ENCODE measurements around the gene PCIF1. TPM values are rescaled to one million over a fixed set of nuclear protein-coding genes. Genes with fewer than 3 reads are reported as not detected.

Gene PCIF1
- total and polyA plus RNA-seq, 9 of the 15 experiments (the other 6 are each of a cell fraction or from before 2014, with no cell fraction given), result 5.8 to 29.4 (median 11.3) TPM

GRCh38 chr20:45933266-45934045 lies 1.0 kb upstream of the PCIF1 start:
- WGBS (ENCODE audit: insufficient coverage, low coverage, missing lambda C conversion rate), result 23% methylated on average over 22 of the region's 22 CpGs
- Histone ChIP-seq H3K4me3 (peak overlapping the region; percentile 99), H3K4me1 (replicated peaks in 1 of 2; ENCODE audit: control insufficient read depth in 2 of 2, insufficient read depth in 2 of 2, low read length in 2 of 2) (peaks cover 12 to 20% of the 10 kb centered on the region in 2 experiments; a peak in 4 of 5 replicates), H3K9me3 (replicated peaks; ENCODE audit: control insufficient read depth, insufficient read depth, low read depth, low read length) (no peaks in the 10 kb centered on the region), H3K9me1 (ENCODE audit: control insufficient read depth, insufficient read depth, low read length) (no peaks in the 10 kb centered on the region), H3K9ac (ENCODE audit: insufficient read depth in 1 of 2, low read depth in 2 of 2, low read length in 2 of 2) (peak overlapping the region; percentile 100), H3K4me2 (ENCODE audit: insufficient read depth, low read length) (peak overlapping the region; percentile 90), H3K36me3 (ENCODE audit: control insufficient read depth, insufficient read depth, low read length) (peaks cover 15% of the 10 kb centered on the region), H3K27me3 (ENCODE audit: control insufficient read depth in 2 of 2, insufficient read depth in 2 of 2, low read length in 2 of 2) (no peaks in the 10 kb centered on the region), H4K20me1 (replicated peaks; ENCODE audit: control insufficient read depth, insufficient read depth, low read length) (peaks cover 21% of the 10 kb centered on the region), H3K27ac (ENCODE audit: extremely low read depth, low read depth, low read length) (no peak overlapping the region), H2AFZ (ENCODE audit: low read depth, low read length) (peak overlapping the region; percentile 89), H3K79me2 (ENCODE audit: control insufficient read depth, insufficient read depth, low read length) (peaks cover 21% of the 10 kb centered on the region)
- in situ Hi-C loops (cut with MboI), result no loop called here
- BruUV-seq (replicated peaks), result TSS peak; percentile 85
- ATAC-seq (peak; percentile 69), DNase-seq (ENCODE audit: extremely low read depth in 1 of 4, low spot score in 3 of 4) (peak; percentile 59 to 87 (median 69)), FAIRE-seq (peak; percentile 83)
- intact Hi-C loops (cut with micrococcal nuclease), result loop anchor here (1.0 to 10.0 kb wide), 3 partner anchors 23 to 139 kb away; partner anchors contain the start of genes ACOT8, DNTTIP1, WFDC3 and ZSWIM3
- ChIA-PET CTCF (ENCODE audit: low intra/inter-chr PET ratio) (interaction anchor here (1.5 kb wide), 1 partner anchor 29 kb away, joined by 10 read pairs; no protein-coding TSS in a partner anchor), POLR2A (interaction anchor here (0.6 to 4.9 kb wide), 28 partner anchors 10 to 581 kb away, joined by 3 to 91 read pairs (median 4); partner anchors contain the start of genes CTSA, DNTTIP1, NEURL2 and PLTP)
- TF ChIP-seq CBFA2T3 (IDR thresholded peaks at IDR 0.05) (no peak), RBM25 (IDR thresholded peaks at IDR 0.05; ENCODE audit: low read depth, low read length, severe bottlenecking) (no peak), EZH2 (IDR thresholded peaks at IDR 0.05; ENCODE audit: borderline replicate concordance, low read depth, low read length) (no peak), CGGBP1 (CRISPR knock-in tag; IDR thresholded peaks at IDR 0.05) (no peak), ZNF24 (IDR thresholded peaks at IDR 0.05) (no peak), ZNF354B (CRISPR knock-in tag; IDR thresholded peaks at IDR 0.05) (no peak), DDX20 (tag; IDR thresholded peaks at IDR 0.05; ENCODE audit: low read depth) (no peak), CXXC5 (CRISPR knock-in tag; IDR thresholded peaks at IDR 0.05) (peak; percentile 10; the same call in 1 of the 2 replicates), ZNF134 (CRISPR knock-in tag; conservative IDR thresholded peaks at IDR 0.05) (no peak), ZNF449 (CRISPR knock-in tag; IDR thresholded peaks at IDR 0.05) (no peak), ZNF583 (CRISPR knock-in tag; IDR thresholded peaks at IDR 0.05) (no peak), HNRNPL (IDR thresholded peaks at IDR 0.05; ENCODE audit: low read depth, low read length) (no peak)
- TF ChIP-seq, protein P1, sequence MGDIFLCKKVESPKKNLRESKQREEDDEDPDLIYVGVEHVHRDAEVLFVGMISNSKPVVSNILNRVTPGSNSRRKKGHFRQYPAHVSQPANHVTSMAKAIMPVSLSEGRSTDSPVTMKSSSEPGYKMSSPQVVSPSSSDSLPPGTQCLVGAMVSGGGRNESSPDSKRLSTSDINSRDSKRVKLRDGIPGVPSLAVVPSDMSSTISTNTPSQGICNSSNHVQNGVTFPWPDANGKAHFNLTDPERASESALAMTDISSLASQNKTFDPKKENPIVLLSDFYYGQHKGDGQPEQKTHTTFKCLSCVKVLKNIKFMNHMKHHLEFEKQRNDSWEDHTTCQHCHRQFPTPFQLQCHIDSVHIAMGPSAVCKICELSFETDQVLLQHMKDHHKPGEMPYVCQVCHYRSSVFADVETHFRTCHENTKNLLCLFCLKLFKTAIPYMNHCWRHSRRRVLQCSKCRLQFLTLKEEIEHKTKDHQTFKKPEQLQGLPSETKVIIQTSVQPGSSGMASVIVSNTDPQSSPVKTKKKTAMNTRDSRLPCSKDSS (IDR thresholded peaks at IDR 0.05; ENCODE audit: low read depth, partially characterized antibody), result no peak
- TF ChIP-seq, protein P2, sequence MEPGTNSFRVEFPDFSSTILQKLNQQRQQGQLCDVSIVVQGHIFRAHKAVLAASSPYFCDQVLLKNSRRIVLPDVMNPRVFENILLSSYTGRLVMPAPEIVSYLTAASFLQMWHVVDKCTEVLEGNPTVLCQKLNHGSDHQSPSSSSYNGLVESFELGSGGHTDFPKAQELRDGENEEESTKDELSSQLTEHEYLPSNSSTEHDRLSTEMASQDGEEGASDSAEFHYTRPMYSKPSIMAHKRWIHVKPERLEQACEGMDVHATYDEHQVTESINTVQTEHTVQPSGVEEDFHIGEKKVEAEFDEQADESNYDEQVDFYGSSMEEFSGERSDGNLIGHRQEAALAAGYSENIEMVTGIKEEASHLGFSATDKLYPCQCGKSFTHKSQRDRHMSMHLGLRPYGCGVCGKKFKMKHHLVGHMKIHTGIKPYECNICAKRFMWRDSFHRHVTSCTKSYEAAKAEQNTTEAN (CRISPR knock-in tag; IDR thresholded peaks at IDR 0.05), result no peak

All from K562 (cell line).